Measurements from ENCODE around the gene MATN3. TPM values are rescaled to one million over a fixed set of nuclear protein-coding genes. Genes with fewer than 3 reads are reported as not detected.
"Not testable (repeated sequence)": the region's sequence is repeated elsewhere in the genome, so short reads cannot be mapped to it uniquely, and the experiment has no call there.

The MATN3 gene
- total RNA-seq, 2 experiments from 2014 or later = not detected

GRCh38 chr2:20048488-20049448 lies 36.3 kb upstream of the MATN3 start:
- Mint-ChIP-seq H3K9me3 (no peaks in the 10 kb centered on the region), H3K36me3 (ENCODE audit: low read depth) (peaks cover 7% of the 10 kb centered on the region), H3K27ac (no peak overlapping the region), H3K4me1 (ENCODE audit: low read depth) (peaks cover 26% of the 10 kb centered on the region), H3K4me3 (no peak overlapping the region), H3K27me3 (no peaks in the 10 kb centered on the region)
- no peak for DNase-seq
- intact Hi-C loops (cut with micrococcal nuclease) = no loop called here
- POLR2A ChIA-PET = interaction anchor here (1.0 kb wide), 1 partner anchor 15 kb away, joined by 3 read pairs; no protein-coding TSS in a partner anchor
- no peak for ATAC-seq
- CTCF ChIA-PET = interaction anchor here (1.8 kb wide), 1 partner anchor 33 kb away, joined by 7 read pairs; no protein-coding TSS in a partner anchor
- TF ChIP-seq, protein P1, sequence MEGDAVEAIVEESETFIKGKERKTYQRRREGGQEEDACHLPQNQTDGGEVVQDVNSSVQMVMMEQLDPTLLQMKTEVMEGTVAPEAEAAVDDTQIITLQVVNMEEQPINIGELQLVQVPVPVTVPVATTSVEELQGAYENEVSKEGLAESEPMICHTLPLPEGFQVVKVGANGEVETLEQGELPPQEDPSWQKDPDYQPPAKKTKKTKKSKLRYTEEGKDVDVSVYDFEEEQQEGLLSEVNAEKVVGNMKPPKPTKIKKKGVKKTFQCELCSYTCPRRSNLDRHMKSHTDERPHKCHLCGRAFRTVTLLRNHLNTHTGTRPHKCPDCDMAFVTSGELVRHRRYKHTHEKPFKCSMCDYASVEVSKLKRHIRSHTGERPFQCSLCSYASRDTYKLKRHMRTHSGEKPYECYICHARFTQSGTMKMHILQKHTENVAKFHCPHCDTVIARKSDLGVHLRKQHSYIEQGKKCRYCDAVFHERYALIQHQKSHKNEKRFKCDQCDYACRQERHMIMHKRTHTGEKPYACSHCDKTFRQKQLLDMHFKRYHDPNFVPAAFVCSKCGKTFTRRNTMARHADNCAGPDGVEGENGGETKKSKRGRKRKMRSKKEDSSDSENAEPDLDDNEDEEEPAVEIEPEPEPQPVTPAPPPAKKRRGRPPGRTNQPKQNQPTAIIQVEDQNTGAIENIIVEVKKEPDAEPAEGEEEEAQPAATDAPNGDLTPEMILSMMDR (IDR thresholded peaks at IDR 0.05) = no peak

DNA sequence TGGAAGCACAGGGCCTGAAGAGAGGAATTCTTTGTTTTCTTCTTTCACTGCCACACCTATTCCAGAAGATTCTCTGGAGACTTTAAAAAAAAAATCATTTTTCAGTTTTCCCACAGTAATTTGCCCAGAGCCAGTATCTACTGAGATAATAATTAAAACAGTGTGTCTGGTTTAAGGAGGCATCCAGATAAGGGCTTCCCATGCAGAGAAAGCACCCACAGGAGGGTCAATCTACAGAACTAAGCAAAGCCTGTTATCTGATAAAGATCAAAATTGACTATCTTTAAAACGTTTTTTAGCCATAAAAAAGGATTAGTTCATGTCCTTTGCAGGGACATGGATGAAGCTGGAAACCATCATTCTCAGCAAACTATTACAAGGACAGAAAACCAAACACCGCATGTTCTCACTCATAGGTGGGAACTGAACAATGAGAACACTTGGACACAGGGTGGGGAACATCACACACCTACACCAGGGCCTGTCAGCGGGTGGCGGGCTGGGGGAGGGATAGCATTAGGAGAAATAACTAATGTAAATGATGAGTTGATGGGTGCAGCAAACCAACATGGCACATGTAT lies 33.3 kb upstream of the MATN3 start:
- peaks cover 31% of the 10 kb centered on the region for H3K4me1 Mint-ChIP-seq (ENCODE audit: low read depth)
- H3K36me3 Mint-ChIP-seq (ENCODE audit: low read depth); H3K27me3 Mint-ChIP-seq; ATAC-seq; CTCF ChIA-PET; intact Hi-C loops (cut with micrococcal nuclease); POLR2A ChIA-PET; DNase-seq; H3K27ac Mint-ChIP-seq; H3K4me3 Mint-ChIP-seq; H3K9me3 Mint-ChIP-seq: not testable (repeated sequence)

- intact Hi-C loops (cut with micrococcal nuclease) = no loop called here
- TF ChIP-seq, protein P1 (IDR thresholded peaks at IDR 0.05) = no peak
- DNase-seq (no peak), ATAC-seq (no peak)
- ChIA-PET CTCF (interaction anchor here (0.8 to 1.5 kb wide), 2 partner anchors 18 to 30 kb away, joined by 3 to 4 read pairs; no protein-coding TSS in a partner anchor), POLR2A (no interaction called here)
- Mint-ChIP-seq H3K4me3 (no peak overlapping the region), H3K36me3 (ENCODE audit: low read depth) (peaks cover 13% of the 10 kb centered on the region), H3K27ac (no peak overlapping the region), H3K27me3 (no peaks in the 10 kb centered on the region), H3K9me3 (no peaks in the 10 kb centered on the region), H3K4me1 (ENCODE audit: low read depth) (peaks cover 27% of the 10 kb centered on the region)
These were observed 32.3 kb upstream of the MATN3 start for GRCh38 chr2:20044778-20045177.

GRCh38 chr2:20042531-20042930 lies 30.1 kb upstream of the MATN3 start:
- Mint-ChIP-seq H3K9me3 (no peaks in the 10 kb centered on the region), H3K4me1 (ENCODE audit: low read depth) (peaks cover 8% of the 10 kb centered on the region), H3K4me3 (no peak overlapping the region), H3K27ac (no peak overlapping the region), H3K36me3 (ENCODE audit: low read depth) (peaks cover 26% of the 10 kb centered on the region), H3K27me3 (no peaks in the 10 kb centered on the region)
- TF ChIP-seq, protein P1 (IDR thresholded peaks at IDR 0.05) = no peak
- ChIA-PET CTCF (interaction anchor here (1.0 to 2.2 kb wide), 3 partner anchors 9 to 93 kb away, joined by 3 to 10 read pairs (median 6); partner anchors contain the start of gene LAPTM4A), POLR2A (interaction anchor here (1.0 kb wide), 1 partner anchor 12 kb away, joined by 3 read pairs; no protein-coding TSS in a partner anchor)
- ATAC-seq (no peak), DNase-seq (no peak)
- intact Hi-C loops (cut with micrococcal nuclease) = no loop called here

- Mint-ChIP-seq H3K4me3 (no peak overlapping the region), H3K4me1 (ENCODE audit: low read depth) (peaks cover 6% of the 10 kb centered on the region), H3K27me3 (no peaks in the 10 kb centered on the region), H3K9me3 (no peaks in the 10 kb centered on the region), H3K27ac (no peak overlapping the region), H3K36me3 (ENCODE audit: low read depth) (peaks cover 30% of the 10 kb centered on the region)
- TF ChIP-seq, protein P1 (IDR thresholded peaks at IDR 0.05) = no peak
- ChIA-PET CTCF (interaction anchor here (2.0 to 2.2 kb wide), 2 partner anchors 11 to 25 kb away, joined by 6 to 10 read pairs; partner anchors contain the start of gene LAPTM4A), POLR2A (no interaction called here)
- ATAC-seq (no peak), DNase-seq (no peak)
- intact Hi-C loops (cut with micrococcal nuclease) = no loop called here
These were observed 28.2 kb upstream of the MATN3 start for GRCh38 chr2:20040489-20041172.

All from activated CD8-positive, alpha-beta T cell treated with anti-CD3 and anti-CD28 coated beads for 36 hours (primary cell).